NCI-H2029 (cell line): ENCODE measurements around the gene USP28.
"Not testable (repeated sequence)": the region's sequence is repeated elsewhere in the genome, so short reads cannot be mapped to it uniquely, and the experiment has no call there.

Experiments used
- DNase-seq: peaks from one replicate; lab custom pipeline; 2025; lab: John Stamatoyannopoulos, UW

USP28 gene

DNA sequence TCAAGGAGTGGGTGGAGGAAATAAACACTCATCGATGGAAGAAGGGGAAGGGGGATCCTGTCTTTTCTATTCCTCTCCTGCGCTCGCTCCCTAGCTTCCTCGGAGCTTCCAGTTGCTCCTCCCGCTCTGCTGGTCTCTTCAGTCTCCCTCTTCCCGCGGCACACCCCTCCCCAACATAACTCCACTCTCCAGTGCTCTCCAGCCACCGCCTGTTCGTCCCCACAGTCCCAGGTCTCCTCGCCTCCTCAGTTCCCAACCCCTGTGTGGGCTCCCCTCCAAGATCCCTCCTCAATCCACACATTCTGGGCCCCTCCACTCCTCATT lies 102.3 kb downstream of the USP28 start:
- DNase-seq, result peak; percentile 27

DNA sequence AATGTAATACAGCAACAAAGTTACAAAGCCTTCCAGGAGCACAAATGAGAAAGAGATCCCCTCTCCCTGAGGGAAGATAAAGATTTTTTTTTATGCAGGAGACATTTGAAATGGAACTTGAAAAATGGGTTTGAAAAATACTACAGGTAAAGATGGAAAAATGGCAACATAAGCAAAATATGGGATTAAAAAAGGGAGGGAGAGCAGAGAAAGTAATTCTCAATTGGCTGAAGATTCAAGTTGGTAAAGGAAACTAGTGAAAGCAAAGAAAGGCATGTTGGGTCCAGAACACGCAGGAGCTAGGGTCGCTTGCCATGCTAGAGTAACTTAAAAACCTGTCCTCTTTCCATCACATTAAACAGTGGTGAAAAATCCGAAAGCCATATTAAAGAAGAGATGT lies 103.4 kb downstream of the USP28 start:
- DNase-seq, result no peak

DNA sequence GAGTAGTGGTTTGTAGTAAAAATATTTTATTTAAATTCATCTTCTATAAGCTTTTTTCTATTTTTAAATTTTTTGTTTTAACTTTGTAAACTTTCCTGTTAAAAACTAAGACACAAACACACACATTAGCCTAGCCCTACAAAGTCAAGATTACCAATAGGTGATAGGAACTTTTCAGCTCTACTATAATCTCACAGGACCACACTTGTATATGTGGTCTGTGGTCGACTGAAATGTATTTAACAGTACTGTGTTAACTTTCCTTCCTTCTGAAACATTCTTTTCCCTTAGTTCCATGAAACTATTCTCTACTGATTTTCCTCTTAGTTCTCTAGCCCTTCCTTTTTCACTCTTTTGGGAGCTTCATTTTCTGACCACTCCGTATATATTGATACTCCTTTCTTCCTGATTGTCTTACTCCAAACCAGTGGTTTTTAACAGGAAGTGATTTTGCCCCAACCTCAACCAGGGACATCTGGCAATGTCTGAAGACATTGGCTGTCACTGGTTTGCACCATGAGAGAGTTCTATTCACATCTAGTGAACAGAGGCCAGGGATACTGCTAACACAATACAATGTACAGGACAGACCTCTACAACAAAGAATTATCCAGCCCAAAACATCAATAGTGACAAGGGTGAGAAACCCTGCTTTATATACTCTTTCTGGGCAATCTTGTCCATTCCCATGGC lies 110.7 kb downstream of the USP28 start:
- DNase-seq, result no peak

DNA sequence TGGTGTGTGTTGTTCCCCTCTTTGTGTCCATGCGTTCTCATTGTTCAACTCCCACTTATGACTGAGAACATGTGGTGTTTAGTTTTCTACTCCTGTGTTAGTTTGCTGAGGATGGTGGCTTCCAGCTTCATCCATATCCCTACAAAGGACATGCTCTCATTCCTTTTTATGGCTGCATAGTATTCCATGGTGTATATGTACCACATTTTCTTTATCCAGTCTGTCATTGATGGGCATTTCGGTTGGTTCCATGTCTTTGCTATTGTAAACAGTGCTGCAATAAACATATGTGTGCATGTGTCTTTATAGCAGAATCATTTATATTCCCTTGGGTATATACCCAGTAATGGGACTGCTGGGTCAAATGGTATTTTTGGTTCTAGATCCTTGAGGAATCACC lies 112.3 kb downstream of the USP28 start:
- DNase-seq, result not testable (repeated sequence)

DNA sequence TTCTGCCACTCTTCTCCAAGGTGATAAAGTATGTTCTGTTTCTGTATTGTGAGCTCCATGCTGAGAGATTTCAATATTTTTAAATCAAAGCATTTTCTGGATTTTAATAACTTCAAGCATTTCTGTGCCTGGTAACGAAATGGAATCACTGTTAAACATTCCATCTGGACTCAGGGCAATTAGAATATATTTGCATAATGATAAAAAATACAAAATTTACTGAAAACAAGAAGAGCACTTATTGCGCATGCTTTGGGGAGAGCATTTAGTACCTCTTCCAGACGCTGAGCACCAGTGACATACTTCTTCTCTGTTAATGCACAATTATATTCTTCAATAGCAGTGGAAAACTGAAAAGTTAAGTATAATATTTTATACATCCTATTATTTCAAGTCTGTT lies 115.1 kb downstream of the USP28 start:
- DNase-seq, result no peak

DNA sequence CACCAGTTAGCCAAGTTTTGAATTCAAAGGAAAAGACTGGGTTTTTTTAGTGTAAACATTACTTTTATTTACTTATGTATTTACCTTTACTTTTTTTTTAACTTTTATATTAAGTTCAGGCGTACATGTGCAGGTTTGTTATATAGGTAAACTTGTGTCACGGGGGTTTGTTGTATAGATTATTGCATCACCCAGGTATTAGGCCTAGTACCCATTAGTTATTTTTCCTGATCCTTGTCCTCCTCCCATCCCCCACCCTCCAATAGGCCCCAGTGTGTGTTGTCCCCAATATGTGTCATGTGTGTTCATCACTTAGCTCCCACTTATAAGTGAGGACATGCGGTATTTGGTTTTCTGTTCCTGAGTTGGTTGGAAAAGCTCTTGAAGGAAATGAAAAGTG lies 122.4 kb downstream of the USP28 start:
- DNase-seq, result no peak
